Colonic mucosa (tissue), 4 donors: ENCODE results near the gene UNC5A. TPM values are rescaled to one million over a fixed set of nuclear protein-coding genes. Genes with fewer than 3 reads are reported as not detected.

Source experiments
- DNase-seq: peaks from one replicate; pipeline ENCODE4 v3.0.0-alpha.2; 2020
- H3K27ac ChIP-seq: fragments of 200-600 bp; one replicate; pipeline ENCODE4 v1.8.0; 2021
- H3K27me3 ChIP-seq: fragments of 200-600 bp; one replicate; pipeline ENCODE4 v1.8.0; 2021
- H3K36me3 ChIP-seq: fragments of 200-600 bp; one replicate; pipeline ENCODE4 v1.8.0; 2021
- H3K4me1 ChIP-seq: fragments of 200-600 bp; one replicate; pipeline ENCODE4 v1.8.0; 2021; ENCODE audit warnings: mild to moderate bottlenecking
- H3K4me3 ChIP-seq: fragments of 200-600 bp; one replicate; pipeline ENCODE4 v1.8.0; 2021
- H3K9ac ChIP-seq, 2 donors: one replicate each; pipeline ENCODE4 v1.7.0; 2013; ENCODE audit warnings: control low read depth in 2 of 2, low read depth in 2 of 2, low read length in 2 of 2
- H3K9me3 ChIP-seq: fragments of 200-600 bp; one replicate; pipeline ENCODE4 v1.8.0; 2021
- intact Hi-C: fragments of 100-400 bp; cut with DNase I; formaldehyde crosslinking; loops from one replicate; pipeline ENCODE4 v1.14.1; 2022
- total RNA-seq, 2 donors: library from RNA; stranded (reverse); fragmentation: NEBNext Ultra II Directional in 1 of 2; extraction: Animal tissue kit (Norgen Biotek cat#: 25700) in 1 of 2; gene quantifications; one replicate each; pipeline ENCODE4 v1.2.1, GENCODE V29; 2021
- TF ChIP-seq, protein P1 (sequence below): fragments of 200-600 bp; IDR thresholded peaks from one replicate; pipeline ENCODE4 v1.8.0; 2022; ENCODE audit warnings: antibody characterized with exemption, mild to moderate bottlenecking
- donor health status: healthy.
- donor health status: DM: no; HTN: no; CAD: no.
- donor health status: DM: no; HTN: no; CAD: no.

The UNC5A gene
- total RNA-seq, 2 donors from 2014 or later = not detected

DNA sequence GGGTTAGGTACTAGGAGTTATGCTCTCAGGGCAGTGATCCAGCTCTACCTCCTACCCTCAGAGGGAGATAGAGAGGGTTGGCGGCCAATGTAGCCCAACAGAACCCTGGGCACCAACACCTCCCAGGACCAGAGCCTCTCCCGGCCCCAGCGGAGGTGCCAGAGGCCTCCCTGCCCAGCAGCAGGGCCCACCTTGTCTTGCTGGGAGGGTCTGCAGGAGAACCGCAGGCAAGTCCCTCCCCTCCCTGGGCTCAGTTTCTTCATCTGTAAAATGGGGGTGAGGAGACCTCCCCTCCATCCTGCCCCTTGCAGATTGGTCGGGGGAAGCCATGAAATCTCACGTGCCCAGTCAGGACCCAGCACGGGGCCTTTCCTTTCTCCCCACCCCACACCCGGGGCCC lies 54.4 kb downstream of the UNC5A start:
- Histone ChIP-seq H3K4me3 (no peak overlapping the region), H3K9me3 (no peaks in the 10 kb centered on the region), H3K27ac (no peak overlapping the region), H3K27me3 (peaks cover 8% of the 10 kb centered on the region), H3K9ac (no peak overlapping the region), H3K4me1 (no peaks in the 10 kb centered on the region), H3K36me3 (no peaks in the 10 kb centered on the region)
- TF ChIP-seq, protein P1, sequence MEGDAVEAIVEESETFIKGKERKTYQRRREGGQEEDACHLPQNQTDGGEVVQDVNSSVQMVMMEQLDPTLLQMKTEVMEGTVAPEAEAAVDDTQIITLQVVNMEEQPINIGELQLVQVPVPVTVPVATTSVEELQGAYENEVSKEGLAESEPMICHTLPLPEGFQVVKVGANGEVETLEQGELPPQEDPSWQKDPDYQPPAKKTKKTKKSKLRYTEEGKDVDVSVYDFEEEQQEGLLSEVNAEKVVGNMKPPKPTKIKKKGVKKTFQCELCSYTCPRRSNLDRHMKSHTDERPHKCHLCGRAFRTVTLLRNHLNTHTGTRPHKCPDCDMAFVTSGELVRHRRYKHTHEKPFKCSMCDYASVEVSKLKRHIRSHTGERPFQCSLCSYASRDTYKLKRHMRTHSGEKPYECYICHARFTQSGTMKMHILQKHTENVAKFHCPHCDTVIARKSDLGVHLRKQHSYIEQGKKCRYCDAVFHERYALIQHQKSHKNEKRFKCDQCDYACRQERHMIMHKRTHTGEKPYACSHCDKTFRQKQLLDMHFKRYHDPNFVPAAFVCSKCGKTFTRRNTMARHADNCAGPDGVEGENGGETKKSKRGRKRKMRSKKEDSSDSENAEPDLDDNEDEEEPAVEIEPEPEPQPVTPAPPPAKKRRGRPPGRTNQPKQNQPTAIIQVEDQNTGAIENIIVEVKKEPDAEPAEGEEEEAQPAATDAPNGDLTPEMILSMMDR = no peak
- intact Hi-C loops = no loop called here
- DNase-seq = no peak

DNA sequence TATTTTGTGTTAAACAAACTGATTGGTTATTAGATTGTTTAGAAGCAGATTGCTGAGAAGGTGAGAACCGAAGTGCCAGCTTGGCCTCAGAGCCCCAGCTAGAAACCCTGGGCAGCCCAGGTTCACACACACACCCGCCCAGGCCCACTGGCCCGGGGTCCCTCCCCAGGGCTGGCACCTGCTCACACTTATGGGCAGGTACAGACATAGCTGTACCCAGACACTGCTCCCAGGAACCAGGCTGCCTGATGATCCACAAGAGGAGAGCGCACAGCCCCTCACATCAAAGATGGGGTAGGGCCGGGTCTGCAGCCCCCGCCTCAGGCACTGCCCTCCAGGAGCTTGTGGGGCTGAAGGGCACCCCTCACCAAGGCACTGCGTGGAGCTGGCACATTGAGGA lies 55.6 kb downstream of the UNC5A start:
- H3K9me3 ChIP-seq = no peaks in the 10 kb centered on the region
- H3K4me1 ChIP-seq = no peaks in the 10 kb centered on the region
- H3K9ac ChIP-seq = no peak overlapping the region
- TF ChIP-seq, protein P1 = no peak
- DNase-seq = no peak
- no peak overlapping the region for H3K27ac ChIP-seq
- H3K4me3 ChIP-seq = no peak overlapping the region
- H3K27me3 ChIP-seq = peaks cover 8% of the 10 kb centered on the region
- intact Hi-C loops = no loop called here
- no peaks in the 10 kb centered on the region for H3K36me3 ChIP-seq

DNA sequence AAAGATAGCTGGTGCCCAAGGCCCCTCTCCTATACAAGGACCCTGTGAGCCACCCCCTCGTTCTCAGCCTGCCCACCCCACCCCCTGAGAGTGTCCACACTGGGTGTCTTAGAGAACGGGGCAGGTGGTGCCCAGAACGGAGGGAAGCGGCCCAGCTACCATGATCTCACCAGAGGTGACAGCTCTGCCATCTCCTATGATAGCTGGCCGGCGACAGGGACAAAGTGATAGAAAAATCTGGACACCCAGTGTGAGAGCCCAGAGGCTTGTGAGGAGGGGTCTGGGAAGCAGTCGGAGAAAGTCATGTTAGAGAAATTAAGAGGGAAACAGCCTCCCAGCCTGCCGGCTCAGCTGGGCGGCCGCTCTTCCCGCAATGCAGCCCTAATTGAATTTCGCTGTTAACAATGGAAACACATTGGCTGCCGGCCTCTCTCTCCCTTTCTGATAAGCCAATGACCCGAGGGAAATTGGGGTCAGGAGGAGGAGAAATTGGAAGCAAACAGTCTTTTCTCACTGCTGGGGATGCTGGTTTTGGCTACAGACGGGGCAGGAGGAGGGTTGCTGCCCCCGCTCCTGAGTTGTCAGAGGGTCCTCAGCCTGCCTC lies 56.5 kb downstream of the UNC5A start:
- TF ChIP-seq, protein P1 = no peak
- intact Hi-C loops = no loop called here
- H3K9me3 ChIP-seq = no peaks in the 10 kb centered on the region
- peaks cover 8% of the 10 kb centered on the region for H3K27me3 ChIP-seq
- no peak overlapping the region for H3K9ac ChIP-seq
- no peak for DNase-seq
- no peak overlapping the region for H3K4me3 ChIP-seq
- no peaks in the 10 kb centered on the region for H3K36me3 ChIP-seq
- no peak overlapping the region for H3K27ac ChIP-seq
- H3K4me1 ChIP-seq = no peaks in the 10 kb centered on the region

DNA sequence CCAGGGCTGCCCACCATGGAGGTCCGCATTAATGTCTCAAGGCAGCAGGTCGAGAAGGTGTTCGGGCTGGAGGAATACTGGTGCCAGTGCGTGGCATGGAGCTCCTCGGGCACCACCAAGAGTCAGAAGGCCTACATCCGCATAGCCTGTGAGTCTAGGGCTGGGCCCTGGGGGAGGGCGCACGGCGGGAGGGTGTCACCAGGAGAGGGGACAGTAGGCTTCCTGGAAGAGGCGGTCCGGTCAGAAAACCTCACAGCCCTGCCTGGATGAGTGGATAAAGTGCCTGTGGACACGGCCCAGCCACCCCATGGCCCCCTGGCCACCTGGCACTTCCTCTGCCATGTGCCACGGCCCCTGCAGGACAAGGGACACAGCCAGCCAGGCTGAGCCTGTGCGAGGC lies 57.8 kb downstream of the UNC5A start:
- DNase-seq = no peak
- Histone ChIP-seq H3K27ac (no peak overlapping the region), H3K4me1 (no peaks in the 10 kb centered on the region), H3K9me3 (no peaks in the 10 kb centered on the region), H3K9ac (no peak overlapping the region), H3K36me3 (no peaks in the 10 kb centered on the region), H3K27me3 (peaks cover 2% of the 10 kb centered on the region), H3K4me3 (no peak overlapping the region)
- intact Hi-C loops = no loop called here
- TF ChIP-seq, protein P1 = no peak

DNA sequence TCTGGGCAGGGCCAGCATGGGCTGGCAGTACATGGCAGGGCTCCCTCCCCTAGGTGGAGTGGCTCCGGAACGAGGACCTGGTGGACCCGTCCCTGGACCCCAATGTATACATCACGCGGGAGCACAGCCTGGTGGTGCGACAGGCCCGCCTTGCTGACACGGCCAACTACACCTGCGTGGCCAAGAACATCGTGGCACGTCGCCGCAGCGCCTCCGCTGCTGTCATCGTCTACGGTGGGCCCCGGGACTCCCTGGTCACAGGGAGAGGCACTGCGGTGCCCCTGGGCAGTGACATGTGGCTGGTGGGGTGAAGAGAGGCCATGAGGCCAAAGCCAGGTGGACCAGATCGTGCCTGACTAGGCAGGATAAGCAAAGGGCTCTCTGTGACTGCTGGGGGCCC lies 58.4 kb downstream of the UNC5A start:
- intact Hi-C loops = no loop called here
- TF ChIP-seq, protein P1 = no peak
- no peaks in the 10 kb centered on the region for H3K9me3 ChIP-seq
- no peak overlapping the region for H3K4me3 ChIP-seq
- no peak overlapping the region for H3K9ac ChIP-seq
- H3K4me1 ChIP-seq = no peaks in the 10 kb centered on the region
- H3K27me3 ChIP-seq = no peaks in the 10 kb centered on the region
- no peak overlapping the region for H3K27ac ChIP-seq
- no peaks in the 10 kb centered on the region for H3K36me3 ChIP-seq
- DNase-seq = no peak
